Dendritic cell treated with granulocyte-macrophage colony-stimulating factor and Interleukin-4, amounts not matched to agents 40 ng/mL and 50 ng/mL, for 4 days (primary cell): ENCODE results near the gene PMS1.
"Not testable (repeated sequence)": the region's sequence is repeated elsewhere in the genome, so short reads cannot be mapped to it uniquely, and the experiment has no call there.

Experiments
- H3K27ac Mint-ChIP-seq: one replicate; pipeline ENCODE4 v1.8.0; 2022; ENCODE audit warnings: mild to moderate bottlenecking, mixed read lengths
- H3K27me3 Mint-ChIP-seq: one replicate; pipeline ENCODE4 v1.8.0; 2022; ENCODE audit warnings: mild to moderate bottlenecking, mixed read lengths
- H3K36me3 Mint-ChIP-seq: one replicate; pipeline ENCODE4 v1.8.0; 2022; ENCODE audit warnings: low read depth, mixed read lengths
- H3K4me1 Mint-ChIP-seq: one replicate; pipeline ENCODE4 v1.8.0; 2022; ENCODE audit warnings: low read depth, mixed read lengths
- H3K4me3 Mint-ChIP-seq: one replicate; pipeline ENCODE4 v1.8.0; 2022; ENCODE audit warnings: mild to moderate bottlenecking, moderate library complexity, mixed read lengths
- H3K9me3 Mint-ChIP-seq: one replicate; pipeline ENCODE4 v1.8.0; 2022; ENCODE audit warnings: mixed read lengths
- intact Hi-C: fragments of 100-400 bp; cut with micrococcal nuclease; formaldehyde crosslinking; loops from one replicate; pipeline ENCODE4 v1.15.0; 2022

The PMS1 gene

GRCh38 chr2:189783927-189784867 lies at the start of gene PMS1, which contains the start of gene ORMDL1:
Gene PMS1 (plus strand): TSS chr2:189784450. CDS start chr2:189791810, 7,360 bp downstream.
Gene ORMDL1 (minus strand): TSS chr2:189784339. CDS start chr2:189782595, 1,744 bp downstream.
- Mint-ChIP-seq H3K36me3 (peaks cover 61% of the 10 kb centered on the region), H3K27ac (peak within 1 kb of the TSS; percentile 94)

DNA sequence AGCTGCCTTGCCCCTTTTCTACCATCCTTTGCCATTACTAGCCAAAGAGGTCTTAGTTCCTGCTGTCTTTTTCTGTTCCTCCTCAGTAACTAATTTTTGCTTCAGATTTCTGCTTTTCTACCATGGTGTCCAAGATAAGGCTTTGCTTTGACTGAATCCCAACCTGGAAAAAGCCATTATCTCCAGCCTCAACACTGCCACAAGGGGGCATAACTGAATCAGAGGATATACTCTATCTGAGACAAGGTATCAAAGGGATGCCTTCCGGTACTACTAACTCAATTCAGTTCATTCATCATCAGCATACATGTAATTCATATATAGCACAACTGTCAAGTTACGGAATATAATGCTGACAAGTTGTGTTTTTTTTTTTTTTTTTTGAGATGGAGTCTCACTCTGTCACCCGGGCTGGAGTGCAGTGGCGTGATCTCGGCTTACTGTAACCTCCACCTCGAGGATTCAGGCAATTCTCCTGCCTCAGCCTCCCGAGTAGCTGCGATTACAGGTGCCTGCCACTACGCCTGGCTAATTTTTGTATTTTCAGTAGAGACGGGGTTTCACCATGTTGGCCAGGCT lies 33.1 kb upstream of the PMS1 start:
- Mint-ChIP-seq H3K9me3 (no peaks in the 10 kb centered on the region), H3K36me3 (peaks cover 39% of the 10 kb centered on the region), H3K27ac (no peak overlapping the region), H3K4me3 (no peak overlapping the region), H3K4me1 (peaks cover 5% of the 10 kb centered on the region), H3K27me3 (no peaks in the 10 kb centered on the region)
- intact Hi-C loops: loop anchor here (1.0 to 5.0 kb wide), 2 partner anchors 36 to 319 kb away; no protein-coding TSS in a partner anchor

More at GRCh38 chr2:189783927-189784867, at the start of gene PMS1, which contains the start of gene ORMDL1:
- intact Hi-C loops: loop anchor here (1.0 to 10.0 kb wide), 4 partner anchors 21 to 531 kb away; partner anchors contain the start of genes ASNSD1, HIBCH and WDR75
- H3K27me3 Mint-ChIP-seq: no peaks in the 10 kb centered on the region
- H3K9me3 Mint-ChIP-seq: no peaks in the 10 kb centered on the region
- peaks cover 54% of the 10 kb centered on the region for H3K4me1 Mint-ChIP-seq
- H3K4me3 Mint-ChIP-seq: peak within 1 kb of the TSS; percentile 94

GRCh38 chr2:189756311-189756952 lies 27.8 kb upstream of the PMS1 start:
- intact Hi-C loops: no loop called here
- Mint-ChIP-seq H3K4me3 (no peak overlapping the region), H3K27me3 (no peaks in the 10 kb centered on the region), H3K27ac (no peak overlapping the region), H3K4me1 (no peaks in the 10 kb centered on the region), H3K36me3 (peaks cover 46% of the 10 kb centered on the region), H3K9me3 (no peaks in the 10 kb centered on the region)

GRCh38 chr2:189760154-189760553 lies 24.1 kb upstream of the PMS1 start:
- peaks cover 23% of the 10 kb centered on the region for H3K36me3 Mint-ChIP-seq
- intact Hi-C loops: loop anchor here (5.0 kb wide), 1 partner anchor 98 kb away; the partner anchor contains the start of gene ASNSD1
- not testable (repeated sequence) for H3K4me1 Mint-ChIP-seq, H3K27ac Mint-ChIP-seq, H3K4me3 Mint-ChIP-seq, H3K9me3 Mint-ChIP-seq, H3K27me3 Mint-ChIP-seq

- Mint-ChIP-seq H3K36me3 (peaks cover 23% of the 10 kb centered on the region), H3K4me3 (peak overlapping the region; percentile 83), H3K9me3 (no peaks in the 10 kb centered on the region), H3K27me3 (no peaks in the 10 kb centered on the region), H3K27ac (peak overlapping the region; percentile 91), H3K4me1 (peaks cover 6% of the 10 kb centered on the region)
- intact Hi-C loops: loop anchor here (5.0 kb wide), 1 partner anchor 100 kb away; the partner anchor contains the start of gene ASNSD1
These were observed 22.1 kb upstream of the PMS1 start for GRCh38 chr2:189762229-189762550.

DNA sequence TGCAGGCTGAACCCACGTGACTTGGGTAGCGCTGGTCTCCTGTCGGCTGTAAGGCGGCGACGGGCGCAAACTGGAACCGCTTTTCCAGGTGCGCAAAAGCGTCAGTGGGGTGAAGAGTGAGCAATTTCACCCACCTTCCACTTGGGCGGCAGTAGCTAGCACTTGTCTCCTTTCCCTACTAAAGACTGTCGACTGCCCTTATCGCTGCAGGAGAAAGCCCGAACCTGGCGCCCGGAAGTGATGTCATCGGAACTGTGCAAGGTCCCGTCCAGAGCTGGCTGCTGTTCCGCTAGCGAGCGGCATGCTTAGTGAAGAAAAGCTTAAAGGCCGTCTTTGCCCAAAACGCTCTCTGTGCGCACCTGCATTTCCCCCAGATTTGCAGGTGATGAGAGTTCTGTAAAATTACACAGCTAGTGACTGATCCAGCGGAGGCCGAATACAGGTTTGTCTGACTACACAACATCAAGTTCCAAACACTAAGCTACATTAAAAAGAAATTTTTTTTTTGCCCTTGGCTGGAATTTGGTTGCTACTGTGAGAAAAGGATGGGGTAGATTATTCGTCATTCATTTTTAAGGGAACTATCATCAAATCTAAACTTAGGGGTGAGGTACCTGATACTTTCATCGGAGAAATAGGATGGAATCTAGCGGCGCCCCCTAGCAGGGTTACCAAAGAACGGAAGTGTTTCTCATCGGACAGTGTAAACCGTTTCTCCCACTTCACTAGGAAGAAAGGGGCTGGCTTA lies 21.5 kb upstream of the PMS1 start, which contains the start of gene OSGEPL1:
TSS of gene OSGEPL1 (minus strand) at position 242 of the 748 bp plus-strand sequence. CDS start 1,152 bp downstream, outside the sequence.
- Mint-ChIP-seq H3K9me3 (no peaks in the 10 kb centered on the region), H3K27me3 (no peaks in the 10 kb centered on the region), H3K4me3 (peak within 1 kb of the TSS; percentile 83), H3K27ac (peak within 1 kb of the TSS; percentile 91), H3K4me1 (peaks cover 6% of the 10 kb centered on the region), H3K36me3 (peaks cover 24% of the 10 kb centered on the region)
- intact Hi-C loops: loop anchor here (1.0 to 5.0 kb wide), 2 partner anchors 22 to 100 kb away; partner anchors contain the start of genes ASNSD1, ORMDL1 and PMS1

DNA sequence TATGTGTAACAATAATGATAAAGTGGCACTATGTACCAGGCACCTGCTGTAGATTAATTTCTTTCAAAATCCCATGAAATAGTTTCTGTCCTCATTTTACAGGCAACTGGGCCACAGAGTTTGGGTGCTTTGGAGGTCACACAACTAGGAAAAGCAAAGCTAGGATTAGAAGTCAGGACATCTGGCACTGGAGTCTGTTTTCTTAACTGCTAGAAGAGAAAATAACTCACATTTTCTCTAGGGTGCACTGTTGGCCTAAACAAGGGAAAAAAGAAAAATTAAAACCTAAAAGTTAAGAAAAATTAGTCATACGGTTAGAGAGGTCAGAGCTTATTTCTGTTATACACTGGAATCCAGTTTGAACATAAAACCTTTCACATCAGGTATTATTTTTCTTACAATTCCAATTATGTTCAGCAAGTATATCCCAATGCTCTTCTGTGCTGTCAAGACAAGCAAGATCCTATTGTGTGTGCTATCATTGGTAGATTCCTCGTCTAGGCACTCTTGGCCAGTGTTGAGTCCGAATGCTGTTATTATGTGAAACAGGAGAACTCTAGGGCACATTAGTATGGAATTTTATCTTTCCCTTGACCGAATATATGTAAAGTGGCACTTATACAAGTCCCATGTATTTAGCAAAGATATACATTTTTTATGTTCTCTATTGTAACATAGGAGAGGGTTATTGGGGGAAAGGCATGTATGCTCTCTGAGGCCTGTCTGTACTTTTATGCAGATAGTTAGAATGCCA lies 20.2 kb upstream of the PMS1 start:
- Mint-ChIP-seq H3K4me1 (peaks cover 6% of the 10 kb centered on the region), H3K36me3 (peaks cover 25% of the 10 kb centered on the region), H3K4me3 (no peak overlapping the region), H3K27me3 (no peaks in the 10 kb centered on the region), H3K27ac (peak overlapping the region; percentile 91), H3K9me3 (no peaks in the 10 kb centered on the region)
- intact Hi-C loops: loop anchor here (1.0 to 5.0 kb wide), 2 partner anchors 20 to 102 kb away; partner anchors contain the start of genes ASNSD1, ORMDL1 and PMS1

DNA sequence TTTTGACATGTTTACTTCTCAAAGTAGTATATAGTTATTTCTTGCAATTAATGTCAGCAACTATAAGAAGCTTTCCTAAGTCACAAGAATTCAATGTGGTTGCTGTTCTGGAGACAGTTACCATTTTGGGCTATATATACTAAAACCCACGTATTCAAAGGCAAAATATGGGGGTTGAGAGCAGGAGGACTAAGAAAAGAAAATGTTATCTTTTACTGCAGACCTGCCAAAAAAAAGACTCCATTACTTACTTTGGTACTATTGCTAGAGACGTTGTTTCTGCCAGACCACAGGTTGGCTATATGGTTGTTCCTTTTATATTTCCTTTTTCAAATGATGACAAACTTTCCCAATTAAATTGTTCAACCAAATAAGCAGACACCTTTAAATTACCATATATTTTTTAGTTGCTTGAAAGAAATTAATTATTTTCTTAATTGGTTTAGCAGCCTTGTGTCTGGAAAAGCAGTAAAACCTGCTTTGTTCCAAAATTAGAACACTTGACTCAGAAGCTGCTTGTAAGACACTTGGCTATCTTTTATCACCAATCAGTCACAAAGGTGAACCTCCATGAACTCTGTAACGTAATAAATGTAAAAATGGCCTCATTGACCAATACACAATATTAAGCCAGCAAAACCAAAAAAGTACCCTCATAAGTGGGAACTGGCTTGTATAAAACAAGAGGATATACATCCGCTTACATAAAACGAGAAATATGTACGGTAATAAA lies 13.5 kb upstream of the PMS1 start:
- Mint-ChIP-seq H3K27ac (no peak overlapping the region), H3K27me3 (no peaks in the 10 kb centered on the region), H3K4me3 (no peak overlapping the region), H3K9me3 (no peaks in the 10 kb centered on the region), H3K4me1 (peaks cover 10% of the 10 kb centered on the region), H3K36me3 (peaks cover 70% of the 10 kb centered on the region)
- intact Hi-C loops: no loop called here

DNA sequence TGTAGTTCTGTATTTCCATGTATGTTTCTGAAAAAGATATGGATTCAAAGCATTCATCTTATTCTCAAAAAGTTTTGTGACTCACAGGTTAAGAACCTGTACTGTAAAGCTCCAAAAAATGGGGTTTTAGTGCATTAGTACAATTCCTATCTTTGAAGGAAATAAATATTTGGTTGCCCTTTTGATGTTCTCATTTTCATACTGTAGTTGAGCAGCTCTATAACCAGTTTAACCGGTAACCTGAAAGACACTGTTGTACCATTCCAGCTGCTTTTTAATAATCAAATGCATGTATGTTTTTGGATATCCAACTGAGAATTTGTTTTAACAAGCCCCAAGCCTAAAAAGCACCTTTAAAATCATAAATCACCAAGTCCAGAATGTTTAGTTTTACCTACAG lies 12.0 kb upstream of the PMS1 start:
- no peaks in the 10 kb centered on the region for H3K27me3 Mint-ChIP-seq
- intact Hi-C loops: no loop called here
- no peaks in the 10 kb centered on the region for H3K9me3 Mint-ChIP-seq
- H3K27ac Mint-ChIP-seq: no peak overlapping the region
- H3K36me3 Mint-ChIP-seq: peaks cover 70% of the 10 kb centered on the region
- no peak overlapping the region for H3K4me3 Mint-ChIP-seq
- peaks cover 10% of the 10 kb centered on the region for H3K4me1 Mint-ChIP-seq

DNA sequence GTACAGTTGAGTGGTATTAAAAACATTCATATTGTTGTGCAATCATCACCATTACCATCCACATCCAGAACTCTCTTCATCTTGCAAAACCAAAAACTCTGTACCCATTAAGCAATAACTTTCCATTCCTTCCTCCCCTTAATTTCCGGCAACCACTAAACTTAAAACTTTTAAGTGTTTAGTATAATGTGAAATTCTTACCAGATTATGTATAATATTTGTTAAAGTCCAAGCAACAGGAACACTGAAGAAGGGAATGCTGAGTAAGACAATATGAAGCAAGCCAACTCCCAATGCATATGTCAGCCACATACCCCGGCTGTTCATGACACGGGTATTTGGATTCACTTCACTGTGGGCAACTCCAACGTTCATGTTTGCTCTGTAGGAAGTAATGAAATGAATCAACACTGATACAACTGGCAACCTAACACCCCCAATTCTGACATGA lies 2.0 kb upstream of the PMS1 start:
- peaks cover 58% of the 10 kb centered on the region for H3K4me1 Mint-ChIP-seq
- peak overlapping the region; percentile 94 for H3K27ac Mint-ChIP-seq
- peak overlapping the region; percentile 48 for H3K4me3 Mint-ChIP-seq
- H3K9me3 Mint-ChIP-seq: no peaks in the 10 kb centered on the region
- intact Hi-C loops: loop anchor here (5.0 to 10.0 kb wide), 2 partner anchors 120 to 533 kb away; partner anchors contain the start of genes ASNSD1 and HIBCH
- H3K36me3 Mint-ChIP-seq: peaks cover 69% of the 10 kb centered on the region
- H3K27me3 Mint-ChIP-seq: no peaks in the 10 kb centered on the region

DNA sequence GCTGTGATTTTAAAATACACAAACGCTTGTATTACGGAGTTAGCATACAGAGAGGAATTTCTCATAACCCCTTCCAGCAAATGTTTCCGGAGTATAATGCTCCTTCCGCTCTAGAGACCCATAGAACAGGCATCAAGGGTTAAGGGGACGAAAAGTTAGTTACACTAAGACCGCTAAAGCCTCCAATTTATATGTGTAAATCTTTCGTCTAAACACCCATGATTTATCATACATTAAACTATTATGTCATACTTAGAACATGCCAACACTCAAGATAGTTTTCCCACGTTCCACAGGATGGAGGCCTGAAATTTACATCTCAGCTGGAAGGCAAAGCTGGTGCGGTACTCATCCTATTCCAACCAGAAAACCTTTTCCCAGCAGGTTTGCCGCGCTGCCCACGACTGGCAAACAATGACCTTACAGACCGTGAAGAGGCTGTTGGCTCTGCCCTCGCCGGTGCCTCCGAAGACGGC lies 761 bp upstream of the PMS1 start:
- peaks cover 68% of the 10 kb centered on the region for H3K36me3 Mint-ChIP-seq
- H3K27ac Mint-ChIP-seq: peak overlapping the region; percentile 94
- no peaks in the 10 kb centered on the region for H3K9me3 Mint-ChIP-seq
- H3K4me3 Mint-ChIP-seq: peak overlapping the region; percentile 94
- intact Hi-C loops: loop anchor here (5.0 to 10.0 kb wide), 2 partner anchors 121 to 531 kb away; partner anchors contain the start of genes ASNSD1 and HIBCH
- H3K27me3 Mint-ChIP-seq: no peaks in the 10 kb centered on the region
- peaks cover 58% of the 10 kb centered on the region for H3K4me1 Mint-ChIP-seq
